HG03521 (cell line): ENCODE results near the gene ARHGAP6.

ENCODE experiments used
- ATAC-seq: cut with Tn5 transposase; IDR thresholded peaks from one replicate; pipeline ENCODE4 v1.9.1; 2021; ENCODE audit warnings: mild to moderate bottlenecking, moderate library complexity; ENCODE audit not compliant: unreplicated experiment

The ARHGAP6 gene

DNA sequence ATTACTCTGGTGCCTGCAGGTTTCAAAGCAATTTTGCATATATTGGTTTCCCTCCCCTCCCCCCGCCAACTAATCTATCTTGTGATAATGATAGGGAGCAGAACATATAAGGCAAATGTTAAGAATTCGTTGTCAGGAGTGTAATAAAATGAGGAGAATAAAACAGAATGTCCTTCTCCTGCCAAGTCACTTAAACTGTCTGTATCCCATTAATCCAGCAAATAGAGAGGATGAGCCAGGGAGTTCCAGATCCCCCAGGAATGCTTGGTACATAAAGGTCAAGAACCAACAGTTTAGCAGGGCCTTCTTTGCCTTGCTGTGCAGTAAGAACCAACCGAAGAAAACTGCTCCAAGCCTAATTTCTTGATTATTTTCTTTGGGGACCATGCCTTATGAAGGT lies 231.1 kb downstream of the ARHGAP6 start:
- ATAC-seq: no peak

DNA sequence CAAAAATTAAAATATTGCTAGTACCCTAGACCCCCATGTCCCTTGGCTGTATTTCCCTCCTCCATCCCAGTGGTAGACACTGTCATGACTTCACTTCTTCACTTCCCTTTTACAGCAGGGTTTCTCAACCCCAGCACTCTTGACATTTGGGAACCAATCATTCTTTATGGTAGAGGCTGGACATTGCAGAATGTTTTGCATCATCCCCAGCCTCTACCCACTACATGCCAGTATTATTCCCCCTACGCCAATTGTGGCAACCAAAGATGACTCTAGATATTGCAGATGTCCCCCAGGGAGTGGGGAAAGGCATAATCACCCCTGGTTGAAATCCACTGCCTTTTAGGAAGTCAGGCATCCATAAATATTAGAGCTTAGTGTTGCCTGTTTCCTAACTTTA lies 233.9 kb downstream of the ARHGAP6 start:
- no peak for ATAC-seq

DNA sequence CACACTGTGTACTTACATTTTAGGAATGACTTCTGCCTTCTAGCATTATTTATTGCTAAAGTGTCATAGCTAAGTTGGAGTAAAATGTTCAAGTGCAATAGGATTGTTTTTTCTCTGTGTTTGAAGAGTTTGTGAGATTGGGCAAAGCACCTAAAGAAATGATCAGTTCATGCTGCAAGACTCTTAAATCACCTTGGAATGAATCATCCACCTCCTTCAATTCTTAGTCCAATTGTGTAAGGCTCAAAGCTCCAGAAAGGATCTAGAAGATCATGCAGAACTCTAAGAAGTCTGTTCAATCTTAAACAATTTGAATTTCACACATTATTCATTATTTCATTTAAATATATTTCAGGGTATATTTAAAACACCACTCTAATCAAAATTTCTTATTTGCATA lies 235.4 kb downstream of the ARHGAP6 start:
- no peak for ATAC-seq

DNA sequence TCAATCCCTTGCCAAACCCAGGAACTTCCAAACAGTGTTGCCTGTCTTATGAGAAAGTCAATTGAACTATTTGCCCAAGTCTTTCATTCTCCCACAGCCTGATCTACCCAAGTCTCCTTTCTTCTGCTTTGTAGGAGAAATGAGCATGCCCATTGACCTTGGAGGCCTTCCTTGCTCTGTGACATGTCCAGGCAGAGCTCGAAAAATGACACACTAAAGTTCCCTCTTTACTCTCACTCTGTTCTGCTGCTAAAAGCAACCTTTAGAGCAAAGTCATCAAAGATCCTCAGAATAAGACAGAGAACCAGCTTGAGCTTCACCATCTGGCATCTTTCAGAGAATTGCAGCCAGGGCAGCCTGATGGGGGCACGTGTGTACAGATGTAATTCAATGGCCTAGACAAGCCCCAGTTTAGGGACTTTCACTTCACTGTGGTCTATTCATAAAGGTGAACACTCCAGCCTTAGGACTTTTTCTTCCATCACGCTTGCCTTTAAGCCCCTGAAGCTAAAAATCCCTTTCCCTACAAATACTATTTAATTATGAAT lies 236.1 kb downstream of the ARHGAP6 start:
- ATAC-seq: no peak

DNA sequence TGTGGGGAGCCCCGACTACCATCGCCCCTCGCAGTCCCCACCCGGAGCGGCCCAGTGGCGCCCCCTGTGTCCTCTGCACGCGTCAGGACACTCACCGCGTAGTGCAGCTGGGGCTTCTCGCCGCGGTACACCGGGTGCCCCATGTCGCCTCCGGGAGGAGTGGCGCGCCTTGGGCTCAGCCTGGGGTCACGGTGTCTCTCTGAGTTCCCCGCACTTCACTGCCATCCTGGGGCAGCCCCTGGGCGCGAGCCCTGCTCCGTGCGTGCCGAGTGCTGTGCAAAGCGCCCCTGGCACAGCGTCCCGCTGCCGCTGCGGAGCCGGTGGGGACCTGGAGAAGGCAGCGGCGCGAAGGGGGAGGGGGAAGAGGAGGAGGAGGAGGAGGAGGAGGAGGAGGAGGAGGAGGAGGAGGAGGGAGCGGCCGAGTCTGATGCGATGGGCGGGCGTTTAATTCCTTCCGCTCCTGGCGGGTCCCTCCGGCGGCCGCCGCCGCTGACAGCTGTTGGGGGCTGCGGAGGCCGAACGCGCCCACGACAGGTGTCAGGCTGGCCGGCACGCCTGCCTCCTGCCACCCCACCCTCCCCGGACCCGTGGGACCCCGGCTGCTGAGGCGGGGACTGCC lies 238.2 kb downstream of the ARHGAP6 start:
- ATAC-seq: peak; percentile 45

DNA sequence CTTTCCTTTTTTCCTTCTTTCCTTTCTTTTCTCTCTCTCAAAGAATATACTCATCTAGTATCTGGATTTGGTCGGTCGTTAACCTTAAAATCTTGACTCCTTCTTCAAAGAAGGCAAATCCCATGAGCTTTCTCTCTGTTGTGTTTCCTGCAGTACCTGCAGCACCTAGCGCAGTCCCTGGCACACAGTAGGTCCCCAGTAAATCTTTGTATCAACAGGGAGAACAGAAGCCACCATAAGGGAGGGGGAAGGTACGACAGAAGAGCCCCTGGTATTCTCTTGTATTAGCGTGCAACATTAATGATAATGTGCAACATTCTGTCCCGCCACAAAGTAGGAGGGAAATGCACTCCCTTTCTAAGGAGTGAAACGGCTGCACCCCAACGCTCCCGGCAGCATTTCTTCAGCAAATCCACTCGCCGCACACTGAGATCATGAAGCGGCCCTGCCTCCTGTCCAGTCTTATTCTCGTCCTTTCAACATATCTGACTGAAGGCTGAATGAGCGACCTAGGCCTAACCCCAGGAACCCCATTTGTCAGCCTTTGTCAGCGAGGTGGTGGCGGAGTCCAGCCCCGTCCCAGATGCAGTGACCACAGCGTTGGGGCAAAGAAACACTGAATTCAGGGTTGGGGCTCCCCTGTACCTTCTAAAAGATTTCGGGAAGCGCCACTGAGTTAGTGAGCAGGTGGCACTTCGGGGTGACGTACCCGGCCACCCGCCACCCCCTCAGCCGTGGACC lies 238.8 kb downstream of the ARHGAP6 start:
- no peak for ATAC-seq

DNA sequence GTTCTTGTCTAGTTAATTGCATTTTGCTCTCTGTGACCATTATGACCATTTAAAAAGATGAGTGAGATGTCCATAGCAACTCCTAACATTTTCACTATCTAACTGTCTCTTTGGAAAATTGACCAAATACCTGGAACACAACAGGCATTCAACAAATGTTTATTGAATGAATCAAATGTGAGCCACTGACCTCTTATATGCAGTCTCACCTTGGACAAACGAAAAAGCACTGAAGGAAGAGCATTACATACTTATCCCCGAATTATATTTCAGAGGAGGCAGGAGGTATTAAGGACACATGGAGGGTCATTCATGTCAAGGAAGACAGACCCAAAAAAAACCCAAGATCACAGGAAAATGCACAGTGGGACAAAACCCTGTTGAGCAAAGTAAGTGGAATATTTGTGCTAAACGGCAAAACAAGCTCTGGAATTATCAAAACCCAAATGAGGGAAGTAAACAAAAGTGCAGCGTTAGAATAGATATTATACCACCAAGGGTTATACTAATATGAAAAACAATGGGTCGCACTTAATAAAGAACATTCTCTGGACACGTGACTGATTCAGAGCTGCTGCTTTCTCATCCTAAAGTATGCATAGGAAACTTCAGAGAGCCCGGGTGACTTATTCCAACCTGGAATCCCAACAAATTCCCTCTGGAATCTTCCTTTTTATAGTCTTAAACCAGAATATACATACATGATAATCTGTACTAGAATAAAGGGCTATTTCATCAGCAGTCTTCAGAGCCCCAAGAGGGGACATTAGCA lies 240.6 kb downstream of the ARHGAP6 start:
- ATAC-seq: no peak

DNA sequence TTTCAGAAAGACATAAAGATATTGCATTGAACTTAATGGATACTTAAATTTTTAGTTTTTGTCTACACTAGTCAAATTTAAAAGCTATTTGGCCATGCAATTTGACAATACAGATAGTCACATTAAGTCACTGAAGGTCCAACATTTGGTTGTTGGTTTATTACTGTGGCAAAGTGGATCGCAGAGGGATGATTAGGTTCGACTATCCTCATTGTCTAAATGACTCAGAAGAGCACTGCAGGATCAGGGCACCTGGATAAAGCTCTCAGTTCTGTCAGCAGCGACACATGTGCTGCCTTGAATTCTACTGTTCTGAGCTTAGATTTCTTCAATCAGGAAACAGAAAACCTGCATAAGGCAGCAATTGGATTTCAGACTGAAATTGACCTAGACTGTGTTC lies 241.8 kb downstream of the ARHGAP6 start:
- no peak for ATAC-seq

DNA sequence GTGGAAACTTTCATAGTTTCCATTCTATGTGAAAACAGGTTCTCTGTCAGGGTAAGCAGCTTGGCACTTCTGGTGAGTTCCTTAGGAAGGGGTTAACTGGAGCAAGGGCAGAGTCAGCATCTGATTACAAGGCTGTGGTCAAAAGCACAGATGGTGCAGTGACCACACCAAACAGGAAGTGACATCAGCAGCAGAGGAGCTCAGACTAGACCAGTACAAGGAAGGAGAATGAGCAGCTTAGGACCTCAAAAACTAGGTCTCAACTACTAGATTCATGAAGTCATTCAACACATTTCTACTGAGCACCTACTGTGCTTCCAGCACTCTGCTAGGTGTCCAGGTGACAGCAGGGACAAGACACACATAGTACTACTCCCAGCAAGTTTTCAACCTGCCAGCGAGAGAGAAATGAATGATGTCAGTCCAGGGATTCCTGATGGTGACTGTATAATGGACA lies 242.3 kb downstream of the ARHGAP6 start:
- peak; percentile 82 for ATAC-seq

DNA sequence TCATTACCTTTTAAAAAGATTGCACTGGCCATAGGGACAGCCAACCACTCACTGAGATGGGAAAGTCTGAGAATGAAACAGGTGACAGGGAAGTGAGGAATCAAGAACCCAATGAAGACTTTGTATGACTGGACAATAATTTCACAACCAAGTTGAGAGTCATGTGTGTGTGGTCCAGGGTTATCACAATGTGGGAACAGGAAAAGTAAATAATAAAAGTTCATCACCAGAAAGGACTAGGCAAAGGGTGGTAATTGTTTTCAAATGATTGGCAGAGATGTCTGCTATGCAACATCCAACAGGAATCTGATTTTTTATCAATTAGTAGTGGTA lies 243.2 kb downstream of the ARHGAP6 start:
- ATAC-seq: no peak

DNA sequence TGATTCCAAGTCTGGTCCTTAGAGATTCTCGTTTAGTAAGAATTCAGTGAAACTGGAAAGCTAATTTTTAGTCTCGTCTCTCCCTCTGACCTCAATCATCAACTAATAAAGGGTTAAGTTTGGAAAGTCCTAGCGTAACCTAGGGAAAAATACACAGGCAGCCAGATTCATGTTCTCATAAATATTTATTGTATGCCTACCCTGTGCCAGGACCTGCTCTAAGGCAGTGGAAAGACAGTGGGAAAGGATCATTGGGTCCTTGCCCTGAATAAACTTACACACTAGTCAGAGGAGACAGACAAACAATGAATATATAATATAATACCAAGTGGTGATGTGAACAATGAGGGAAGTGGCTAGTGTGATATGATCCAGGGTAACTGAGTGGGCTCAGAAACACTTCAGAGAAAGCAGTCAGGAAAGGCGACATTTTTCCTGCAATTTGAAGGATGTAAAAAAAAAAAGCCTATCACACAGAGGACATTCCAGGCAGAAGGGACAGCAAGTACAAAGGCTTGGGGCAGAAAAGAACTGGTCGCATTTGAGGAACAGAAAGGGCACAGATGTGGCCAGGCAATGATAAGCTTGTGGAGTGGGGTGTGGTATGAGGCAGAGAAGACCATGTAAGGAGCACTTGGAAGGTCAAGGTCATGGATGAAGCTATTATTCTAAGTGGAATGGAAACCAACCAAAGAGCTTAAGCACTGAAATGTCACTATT lies 243.8 kb downstream of the ARHGAP6 start:
- ATAC-seq: no peak

DNA sequence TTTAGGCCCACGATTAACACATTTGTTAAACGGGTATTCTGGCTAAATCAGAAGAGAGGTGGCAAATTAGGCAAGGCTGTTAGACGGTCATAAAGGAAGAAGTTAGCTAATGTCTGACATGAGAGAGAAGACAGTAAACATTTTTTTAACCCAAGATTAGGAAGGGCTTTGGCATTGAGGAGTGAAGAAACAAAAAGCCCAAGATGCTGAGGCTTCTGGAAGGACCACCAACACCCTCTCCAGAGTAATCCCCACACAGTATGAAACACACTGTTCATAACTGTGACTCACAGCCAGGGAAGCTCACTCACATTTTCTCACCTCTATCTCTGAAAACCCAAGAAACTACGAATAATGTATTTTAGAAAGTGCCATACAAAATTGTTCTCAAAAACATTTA lies 244.9 kb downstream of the ARHGAP6 start:
- no peak for ATAC-seq

DNA sequence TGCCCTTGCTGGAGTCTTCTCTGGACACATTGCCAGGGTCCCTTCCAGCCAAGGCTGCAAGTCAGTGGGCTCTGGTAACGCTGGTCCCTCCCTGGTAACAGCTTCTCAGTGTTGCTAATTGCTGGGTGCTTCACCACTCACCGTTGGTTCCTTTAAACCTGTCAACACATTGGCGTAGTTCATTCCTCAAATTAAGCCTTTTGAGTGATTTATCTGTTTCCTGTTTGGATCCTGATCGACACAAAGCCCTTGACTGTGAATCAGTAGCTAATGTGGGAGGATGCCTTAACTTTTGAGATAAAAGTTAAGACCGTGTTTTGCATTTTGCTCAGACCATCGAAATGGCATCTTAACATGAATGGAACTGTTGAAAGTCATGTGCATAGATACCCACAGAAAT lies 246.6 kb downstream of the ARHGAP6 start:
- no peak for ATAC-seq

DNA sequence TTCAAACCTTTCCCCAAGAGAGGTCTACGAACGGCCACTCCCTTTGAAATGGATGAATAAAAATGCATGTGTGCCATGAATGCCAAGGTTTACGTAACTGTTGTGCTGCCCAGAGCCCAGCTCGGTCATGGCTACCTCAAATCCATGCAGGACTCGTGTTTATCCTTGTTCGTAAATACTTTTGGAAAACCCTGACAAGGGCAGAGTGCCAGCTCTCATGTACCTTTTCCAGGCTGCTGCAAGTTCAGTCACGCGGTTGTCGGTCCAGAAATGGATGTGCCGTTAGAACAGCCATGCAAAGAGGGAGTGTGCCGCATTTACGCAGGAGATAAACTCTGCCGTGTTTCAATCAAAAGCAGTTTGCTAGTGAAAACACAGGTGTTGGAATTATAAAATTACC lies 249.1 kb downstream of the ARHGAP6 start:
- no peak for ATAC-seq

DNA sequence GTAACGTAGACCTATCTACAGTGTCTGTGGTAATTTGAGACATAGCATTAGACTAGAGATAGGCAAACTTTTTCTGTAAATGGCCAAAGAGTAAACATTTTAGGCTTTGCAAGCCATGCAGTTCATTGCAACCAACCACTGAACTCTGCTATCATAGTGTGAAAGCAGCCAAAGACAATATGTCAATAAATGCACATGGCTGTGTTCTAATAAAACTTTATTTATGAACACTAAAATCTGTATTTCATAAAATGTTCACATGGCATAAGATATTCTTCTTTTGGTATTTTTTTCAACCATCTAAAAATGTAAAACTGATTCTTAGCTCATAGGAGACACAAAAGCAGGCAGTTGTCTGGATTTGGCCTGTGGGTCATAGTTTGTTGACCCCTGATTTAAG lies 251.6 kb downstream of the ARHGAP6 start:
- ATAC-seq: no peak

DNA sequence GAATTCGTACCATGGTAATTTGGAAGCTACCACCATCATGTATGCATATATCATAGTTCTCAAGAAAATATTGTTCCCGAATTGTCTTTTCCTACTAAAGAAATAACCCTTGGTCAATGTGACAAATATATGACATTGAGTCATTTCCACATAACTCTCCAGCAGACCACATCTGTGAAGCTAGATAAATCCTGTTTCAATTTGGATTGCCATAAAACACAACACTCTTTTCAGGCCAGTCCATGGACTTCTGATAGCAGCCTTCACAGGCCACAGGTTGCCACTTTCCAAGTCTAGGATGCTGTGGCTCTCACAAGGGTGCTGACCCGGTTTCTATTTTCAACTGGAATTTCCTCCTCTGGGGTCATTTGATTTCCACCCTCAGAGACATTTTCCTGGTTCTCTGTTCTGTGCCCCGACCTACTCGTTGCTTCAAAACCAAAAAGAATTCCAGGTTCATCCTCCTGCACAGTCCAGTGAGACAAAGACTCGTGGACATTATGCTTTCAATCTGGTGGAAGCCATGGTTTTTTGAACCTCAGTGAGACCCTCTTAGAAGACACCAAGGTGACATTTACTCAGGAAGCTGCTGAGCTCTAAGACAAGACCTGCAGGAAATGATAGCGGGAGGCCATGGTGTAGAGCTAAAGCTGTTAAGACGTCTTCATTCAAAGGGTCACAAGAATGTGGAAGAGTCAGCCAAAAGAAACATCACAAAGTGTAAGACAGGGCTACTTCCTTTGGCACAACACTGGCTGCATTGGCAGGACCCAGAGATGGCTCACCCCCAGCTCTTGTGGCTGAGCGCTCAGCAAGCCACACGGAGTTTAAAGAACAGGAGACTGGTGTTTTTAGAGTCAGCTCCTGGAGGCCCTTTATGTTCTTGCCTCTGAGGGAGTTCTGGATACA lies 252.8 kb downstream of the ARHGAP6 start:
- ATAC-seq: no peak

DNA sequence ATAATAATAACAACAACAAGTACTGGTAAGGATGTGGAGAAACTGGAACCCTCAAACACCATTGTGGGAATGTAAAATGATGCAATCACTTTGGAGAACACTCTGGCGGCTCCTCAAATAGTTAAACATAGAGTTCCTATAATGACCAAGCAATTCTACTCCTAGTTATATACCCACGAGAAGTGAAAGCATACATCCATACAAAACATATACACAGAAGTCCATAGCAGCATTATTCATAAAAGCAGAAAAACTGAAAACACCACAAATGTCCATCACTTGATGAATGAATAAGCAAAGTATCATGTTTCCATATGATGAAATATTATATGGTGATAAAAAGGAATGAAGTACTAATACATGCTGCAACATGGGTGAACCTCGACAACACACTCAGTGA lies 255.8 kb downstream of the ARHGAP6 start:
- no peak for ATAC-seq

DNA sequence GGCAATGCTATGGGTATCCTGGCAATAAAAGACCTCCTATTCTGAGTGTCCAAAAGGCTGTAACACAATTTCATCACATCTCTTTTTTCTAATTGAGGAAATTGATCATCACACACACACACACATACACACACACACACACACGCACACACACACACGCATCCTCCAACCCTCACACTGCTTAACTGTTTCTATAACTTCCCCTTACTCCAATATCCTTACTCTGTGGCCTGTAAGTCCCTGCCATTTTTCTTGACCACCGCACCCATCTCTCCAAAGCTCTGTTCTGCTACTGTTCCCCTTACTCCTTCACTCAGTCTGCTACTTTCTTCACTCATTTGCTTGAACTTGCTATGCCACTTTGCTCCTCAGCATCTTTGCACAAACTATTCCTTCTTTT lies 256.9 kb downstream of the ARHGAP6 start:
- ATAC-seq: no peak

DNA sequence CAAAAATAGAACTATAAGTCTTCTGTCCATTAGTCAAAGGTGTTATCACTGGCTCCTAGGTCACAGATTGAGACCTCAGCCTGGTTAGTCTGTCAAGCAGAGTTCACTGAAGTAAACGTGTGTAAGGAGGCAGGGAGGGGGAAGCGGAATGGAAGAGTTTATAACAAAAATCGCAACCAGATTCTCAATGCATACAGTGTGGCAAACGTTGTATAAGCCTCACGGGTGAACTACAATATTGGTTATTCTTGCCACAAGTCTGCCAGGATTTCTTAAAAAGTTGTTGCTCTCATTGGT lies 257.7 kb downstream of the ARHGAP6 start:
- ATAC-seq: no peak

DNA sequence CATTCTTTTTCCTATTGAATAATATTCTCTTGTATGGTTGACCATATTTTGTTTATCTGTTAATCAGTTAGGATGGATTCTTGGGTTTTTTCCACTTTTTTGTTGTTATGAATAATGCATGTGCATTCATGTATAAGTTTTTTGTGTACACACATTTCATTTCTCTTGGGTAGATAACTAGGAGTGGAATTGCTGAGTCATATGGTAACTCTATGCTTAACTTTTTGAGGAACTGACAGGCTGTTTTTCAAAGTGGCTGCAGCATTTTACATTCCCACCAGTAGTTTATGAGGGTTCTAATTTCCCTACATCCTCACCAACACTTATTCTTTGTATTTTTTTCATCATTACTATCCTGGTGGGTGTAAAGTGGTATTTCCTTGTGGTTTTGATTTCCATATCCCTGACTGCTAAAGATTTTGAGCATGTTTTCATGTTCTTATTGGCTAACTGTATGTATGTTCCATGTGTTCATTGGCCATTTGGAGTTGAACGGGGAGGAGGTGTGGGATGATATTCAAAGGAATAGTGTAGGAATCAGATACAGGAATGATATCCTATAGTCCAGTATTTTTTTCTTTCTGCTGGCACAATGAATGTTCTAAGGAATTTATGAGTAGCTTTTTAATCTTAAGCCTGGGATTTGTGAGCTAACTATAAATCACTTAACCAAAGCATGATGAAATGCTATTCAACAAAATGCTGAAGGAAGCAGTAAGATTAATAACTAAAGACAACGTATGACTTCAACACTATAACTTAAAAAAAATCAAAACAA lies 258.2 kb downstream of the ARHGAP6 start:
- no peak for ATAC-seq
